HG02763 (cell line): ENCODE measurements around the gene DYNLRB1.

ENCODE experiments used
- ATAC-seq: cut with Tn5 transposase; IDR thresholded peaks from one replicate; pipeline ENCODE4 v1.9.1; 2021; ENCODE audit warnings: mild to moderate bottlenecking, moderate library complexity; ENCODE audit not compliant: unreplicated experiment

The DYNLRB1 gene

DNA sequence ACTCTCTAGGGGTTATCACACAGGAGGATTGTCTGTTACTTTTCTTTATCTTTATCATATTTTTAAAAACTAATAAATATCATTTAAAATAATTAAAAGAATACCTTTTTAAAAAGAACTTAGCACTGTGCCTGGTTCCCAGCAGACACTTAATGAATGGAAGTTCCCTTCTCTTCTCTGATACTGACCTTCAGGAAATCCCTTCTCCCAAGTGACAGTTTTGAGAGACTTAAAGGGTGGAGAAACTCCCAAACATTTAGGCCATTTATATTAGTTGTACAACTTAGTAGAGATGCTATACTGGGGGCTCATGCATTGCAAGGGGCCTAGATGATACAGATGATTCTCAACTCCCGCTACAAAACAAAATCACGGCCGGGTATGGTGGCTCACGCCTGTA lies 60.8 kb downstream of the DYNLRB1 start:
- no peak for ATAC-seq

DNA sequence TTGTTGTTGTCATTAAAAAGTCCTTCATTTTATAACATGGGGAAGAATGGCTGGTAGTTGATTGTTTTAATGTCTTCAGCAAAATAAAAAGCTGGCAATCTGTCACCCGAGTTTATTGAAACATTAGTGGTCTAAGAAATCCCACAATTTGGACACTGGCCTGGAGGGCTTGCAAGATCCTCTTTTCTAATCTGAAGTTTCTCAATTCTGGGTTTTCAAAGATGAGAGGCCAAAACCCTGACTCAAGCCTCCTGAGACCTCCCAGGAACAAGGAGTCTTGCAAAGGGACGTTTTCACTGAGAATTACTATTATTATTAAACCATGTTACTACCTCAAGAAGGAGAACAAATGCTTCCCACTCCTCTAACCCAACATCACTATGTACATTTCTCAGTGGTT lies 61.8 kb downstream of the DYNLRB1 start:
- no peak for ATAC-seq

DNA sequence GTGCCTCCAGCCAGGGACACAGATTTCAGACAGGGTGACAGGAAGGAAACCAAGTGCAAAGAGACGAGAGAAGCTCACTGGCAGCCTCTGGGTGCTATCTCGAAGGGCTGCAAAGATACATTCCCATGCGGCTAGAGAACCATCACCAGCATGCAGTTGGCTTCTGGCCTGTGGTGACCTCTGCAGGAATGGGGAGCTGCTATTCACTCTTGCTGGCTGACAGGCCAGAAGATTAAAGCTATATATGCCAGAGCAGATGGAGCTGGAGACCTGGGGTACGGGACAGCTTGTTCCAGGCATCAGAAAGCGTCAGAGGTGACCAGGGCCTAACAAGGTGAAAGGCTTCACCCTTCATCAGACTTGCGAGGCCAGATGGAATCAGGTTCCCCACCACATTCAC lies 62.3 kb downstream of the DYNLRB1 start:
- no peak for ATAC-seq

DNA sequence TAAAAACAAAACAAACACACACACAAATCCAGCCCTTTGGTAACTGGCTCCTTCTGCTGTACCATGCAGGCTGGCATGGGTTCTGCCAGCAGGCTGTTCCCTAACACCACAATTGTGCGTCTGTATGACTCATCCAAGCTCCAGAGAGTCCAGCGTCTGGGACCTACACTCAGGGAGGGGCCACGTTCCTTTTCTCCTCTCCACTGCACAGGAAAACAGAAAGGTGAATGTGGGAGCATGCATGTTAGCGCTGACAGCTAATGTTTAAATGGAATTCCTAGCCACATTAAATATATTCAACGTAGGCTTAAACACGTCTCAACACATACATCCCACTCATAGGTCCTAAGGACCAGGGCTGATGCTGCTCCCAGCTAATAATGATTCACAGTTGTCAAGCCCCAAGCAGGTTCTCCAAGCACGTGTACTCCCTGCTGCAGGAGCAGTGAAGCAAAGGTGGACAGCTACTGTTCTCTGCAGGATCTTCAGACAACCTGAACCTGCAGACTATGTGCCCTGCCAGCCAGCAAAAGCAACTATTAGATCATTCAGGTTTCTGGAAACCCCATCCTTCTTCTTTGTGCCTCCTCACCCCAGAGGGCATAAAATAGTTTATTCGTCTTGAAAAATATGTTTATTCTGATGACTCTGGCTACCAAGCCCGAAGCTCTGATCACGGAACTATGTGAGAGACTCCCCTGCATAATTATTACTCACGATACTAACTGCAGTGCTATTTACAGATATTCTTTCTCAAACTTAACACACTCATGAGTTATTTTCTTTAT lies 63.2 kb downstream of the DYNLRB1 start:
- no peak for ATAC-seq

DNA sequence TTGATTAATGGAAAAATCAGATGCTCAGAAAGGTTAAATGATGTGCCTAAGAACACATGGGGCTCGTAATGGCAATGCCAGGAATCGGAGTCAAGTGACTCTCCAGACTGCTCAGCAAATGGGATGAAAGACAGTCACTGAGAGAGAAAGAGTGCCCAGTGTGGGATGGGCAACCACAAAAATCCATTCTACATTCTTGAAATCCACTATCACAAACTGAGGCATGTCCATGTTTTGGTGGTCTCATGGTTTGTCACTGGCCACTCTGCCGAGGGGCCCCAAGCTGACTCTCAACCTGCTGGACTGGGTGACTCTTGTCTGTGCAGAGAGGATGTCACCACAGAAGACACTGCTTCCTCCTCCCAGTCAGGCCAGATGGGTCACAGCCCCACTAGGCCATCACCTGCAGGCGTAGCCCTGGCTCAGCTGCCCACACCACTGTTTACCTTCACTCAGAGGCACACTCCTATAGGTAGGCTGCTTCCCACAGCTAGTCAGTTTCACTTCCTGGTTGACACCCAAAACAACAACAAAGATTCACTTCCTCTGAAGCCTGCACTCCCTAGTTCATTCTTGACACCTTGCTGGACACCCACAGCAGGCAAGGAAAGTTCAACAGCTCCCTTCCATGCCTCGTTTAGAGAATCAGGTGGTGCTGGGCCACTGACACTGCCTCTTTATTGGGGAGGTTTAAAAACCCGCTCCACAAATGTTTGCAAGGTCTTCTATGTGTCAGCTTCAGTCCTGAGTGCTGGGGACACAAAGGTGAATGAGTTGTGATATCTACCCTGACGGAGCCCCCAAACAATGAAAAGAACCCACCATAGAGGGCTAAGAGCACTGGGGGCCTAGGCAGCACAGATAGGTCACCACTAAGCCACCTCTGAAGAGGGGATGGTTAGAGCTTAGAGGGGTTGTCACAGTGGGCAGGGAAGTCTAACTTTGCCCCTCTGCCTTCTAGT lies 64.0 kb downstream of the DYNLRB1 start:
- ATAC-seq: peak; percentile 71

DNA sequence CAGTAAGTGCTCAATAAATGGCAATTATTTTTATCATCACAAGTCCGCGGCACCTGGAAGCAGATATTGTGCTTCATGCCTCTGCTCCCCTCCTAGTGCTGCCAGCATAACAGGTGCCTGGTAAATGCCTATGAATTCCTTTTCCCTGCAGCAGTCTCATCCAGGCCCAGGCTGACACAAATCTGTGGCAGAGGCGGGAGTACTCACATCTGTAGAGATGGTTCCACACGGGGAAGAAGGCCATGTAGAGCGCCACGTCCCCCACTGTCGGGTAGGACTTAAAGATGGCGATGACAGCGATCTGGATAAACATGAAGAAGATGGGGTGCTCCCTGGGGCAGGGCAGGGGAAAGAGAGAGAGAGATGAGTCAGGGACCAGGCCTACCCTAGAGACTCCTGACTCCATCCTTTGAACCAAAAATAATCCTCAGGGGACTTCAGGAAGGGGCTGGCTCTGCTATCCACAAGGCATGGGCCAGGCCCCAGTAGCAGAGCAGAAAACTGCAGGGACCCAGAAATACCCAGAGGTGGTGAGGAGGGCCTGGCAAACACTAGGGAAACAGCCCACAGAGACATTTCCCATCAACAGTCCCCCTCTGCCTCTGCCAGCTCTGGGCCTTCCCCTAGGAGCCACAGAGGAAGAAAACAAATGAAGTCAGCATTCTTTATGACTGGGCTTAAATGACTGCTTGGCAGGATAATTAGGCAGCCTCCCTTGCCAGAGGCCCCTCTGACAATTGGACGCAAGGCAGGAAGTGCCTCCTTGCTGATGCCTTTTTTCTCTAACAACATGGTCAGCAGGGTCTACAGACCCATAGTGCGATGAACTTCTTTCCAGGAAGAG lies 65.3 kb downstream of the DYNLRB1 start:
- ATAC-seq: no peak

DNA sequence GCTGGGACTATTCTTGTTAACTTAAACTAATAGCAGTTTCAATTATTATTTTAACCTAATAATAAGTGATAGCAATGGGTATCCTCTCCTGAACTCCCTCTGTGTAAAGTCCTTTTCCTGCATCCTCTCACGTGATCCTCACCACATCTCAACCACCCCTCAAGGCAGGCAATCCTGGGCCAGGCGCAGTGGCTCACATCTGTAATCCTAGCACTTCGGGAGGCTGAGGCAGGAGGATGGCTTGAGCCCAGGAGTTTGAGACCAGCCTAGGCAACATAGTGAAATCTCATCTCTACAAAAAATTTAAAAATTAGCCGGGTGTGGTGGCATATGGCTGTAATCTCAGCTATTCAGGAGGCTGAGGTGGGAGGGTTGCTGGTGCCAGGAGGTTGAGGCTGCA lies 66.0 kb downstream of the DYNLRB1 start:
- ATAC-seq: no peak

DNA sequence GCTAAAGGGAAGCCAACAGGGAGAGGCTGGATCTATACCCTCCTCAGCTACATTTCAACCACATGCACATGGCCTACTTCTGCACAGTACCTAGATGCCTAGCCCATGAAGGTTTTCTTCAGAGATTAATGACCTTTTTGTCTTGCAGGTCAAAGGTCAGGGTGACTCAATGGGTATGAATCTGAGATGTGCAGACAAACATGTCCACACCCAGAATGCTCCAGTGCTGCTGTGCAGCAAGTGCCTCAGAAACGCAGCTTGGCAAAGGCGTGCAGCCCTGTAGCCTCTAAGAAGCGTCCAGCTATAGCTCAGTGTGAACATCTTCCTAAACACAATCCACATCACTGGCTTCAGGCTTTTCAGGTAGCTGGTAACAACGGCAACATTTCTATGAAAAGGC lies 66.7 kb downstream of the DYNLRB1 start:
- no peak for ATAC-seq

DNA sequence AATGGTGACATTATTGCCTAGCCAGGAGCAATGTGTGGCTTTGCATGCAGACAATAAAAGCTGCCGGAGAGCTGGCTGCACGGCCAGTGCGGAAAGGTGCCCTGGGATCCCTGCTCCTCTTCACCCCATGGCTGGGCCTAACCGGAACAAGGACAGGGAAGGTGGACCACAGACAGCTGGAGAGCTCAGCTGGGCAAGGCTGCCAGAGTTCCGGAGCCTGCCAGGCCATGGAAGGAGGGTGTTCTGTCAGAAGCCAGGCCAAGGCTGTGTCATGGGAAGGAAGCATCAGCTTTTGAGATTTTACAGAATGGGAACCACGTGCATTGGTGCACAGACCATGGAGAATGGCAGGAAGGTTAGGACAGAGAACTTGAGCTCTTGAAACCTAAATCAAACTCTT lies 67.3 kb downstream of the DYNLRB1 start:
- ATAC-seq: no peak

DNA sequence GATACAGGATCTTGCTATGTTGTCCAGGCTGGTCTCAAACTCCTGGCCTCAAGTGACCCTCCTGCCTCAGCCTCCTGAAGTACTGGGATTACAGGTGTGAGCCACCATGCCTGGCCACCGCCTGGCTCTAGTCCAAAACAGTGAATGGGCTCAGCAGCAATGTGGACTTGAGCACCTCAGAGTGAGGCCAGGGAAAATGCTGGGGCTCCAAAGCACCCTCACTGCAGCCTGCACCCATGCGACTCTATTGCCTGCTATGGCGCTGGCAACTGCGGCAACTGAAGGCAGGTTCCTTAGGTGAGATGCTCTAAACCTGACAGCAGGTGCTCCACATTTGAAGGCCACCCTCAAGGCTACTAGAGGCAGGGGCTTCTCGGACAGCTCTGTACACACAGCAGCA lies 68.8 kb downstream of the DYNLRB1 start:
- ATAC-seq: no peak

DNA sequence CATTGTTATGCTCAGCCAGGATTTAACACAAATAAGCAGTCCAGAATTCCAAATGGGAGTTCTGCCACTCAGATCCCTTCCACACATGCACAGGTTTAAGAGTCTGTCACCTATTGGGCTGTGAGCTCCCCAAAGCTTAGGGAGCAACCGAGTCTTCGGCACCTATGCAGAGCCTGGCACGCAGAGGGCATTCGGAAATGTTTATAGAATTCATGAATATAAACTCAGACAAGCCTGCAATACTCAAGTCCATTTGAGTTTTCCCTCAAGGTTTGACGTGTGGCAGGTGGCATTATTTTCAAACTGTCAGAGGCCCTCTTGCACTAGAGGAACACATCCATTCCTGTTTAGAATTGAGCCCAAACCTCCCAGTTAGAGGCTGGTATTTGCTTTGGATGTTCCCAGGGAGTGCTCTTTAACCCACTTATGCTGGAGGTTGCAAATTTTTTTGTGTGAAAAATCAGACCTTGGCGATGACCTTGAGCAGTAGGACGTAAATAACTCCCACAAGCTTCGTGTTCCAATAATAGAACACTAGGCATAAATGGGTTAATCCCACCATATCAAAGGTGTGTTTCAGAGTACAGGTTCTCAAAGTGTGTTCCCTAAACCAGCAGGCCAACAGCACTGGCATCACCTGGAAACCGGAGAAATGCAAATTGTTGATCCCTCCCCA lies 70.4 kb downstream of the DYNLRB1 start:
- ATAC-seq: no peak
